H1 (cell line): ENCODE results near the gene NAALADL1. TPM values are rescaled to one million over a fixed set of nuclear protein-coding genes. Genes with fewer than 3 reads are reported as not detected.

Experiments used
- EP300 ChIP-seq, 2 experiments: IDR thresholded peaks; 1 replicate in 1 of 2; 2 replicates in 1 of 2; pipeline ENCODE4 v1.6.1; 2011 to 2012; ENCODE audit warnings: low read depth in 2 of 2, low read length in 2 of 2, mild to moderate bottlenecking in 2 of 2, borderline replicate concordance in 1 of 2, inconsistent platforms in 1 of 2, moderate library complexity in 1 of 2
- RFX5 ChIP-seq: IDR thresholded peaks from 2 replicates; pipeline ENCODE4 v1.6.1; 2011; ENCODE audit warnings: low read depth, low read length, improper control_type of control experiment, borderline replicate concordance
- polyA plus RNA-seq, 7 experiments: library from polyadenylated mRNA; depleted of rRNA in 3 of 7; stranded (reverse) in 5 of 7; unstranded in 2 of 7; fragments of >200 nt in 5 of 7; fragments of 200-250 nt in 2 of 7; gene quantifications; 1 replicate in 5 of 7; 2 replicates in 1 of 7; 4 replicates in 1 of 7; pipeline versions ENCODE4 v1.2.1 to v1.2.3, GENCODE V29; 2011 to 2013; ENCODE audit warnings: missing spikeins in 2 of 7, mixed read lengths in 2 of 7
- total RNA-seq: library from RNA; stranded (reverse); fragmentation: NEBNext Ultra II Directional; extraction: Animal tissue kit (Norgen Biotek cat#: 25700); gene quantifications from 2 replicates; pipeline ENCODE4 v1.2.1, GENCODE V29; 2021
- TF ChIP-seq, protein P1 (sequence below), 3 experiments: IDR thresholded peaks; 1 replicate in 2 of 3; 2 replicates in 1 of 3; pipeline versions ENCODE4 v1.5.1 to v1.6.1; 2011; ENCODE audit warnings: low read length in 3 of 3, mild to moderate bottlenecking in 3 of 3, inconsistent platforms in 2 of 3, low read depth in 1 of 3, moderate library complexity in 1 of 3; ENCODE audit not compliant: insufficient read depth in 1 of 3; ENCODE audit errors: control extremely low read depth in 1 of 3

NAALADL1 gene
- total and polyA plus RNA-seq, 2 of the 8 experiments (the other 6 are each of a cell fraction or from before 2014, with no cell fraction given), result 7.5 to 9.9 TPM

DNA sequence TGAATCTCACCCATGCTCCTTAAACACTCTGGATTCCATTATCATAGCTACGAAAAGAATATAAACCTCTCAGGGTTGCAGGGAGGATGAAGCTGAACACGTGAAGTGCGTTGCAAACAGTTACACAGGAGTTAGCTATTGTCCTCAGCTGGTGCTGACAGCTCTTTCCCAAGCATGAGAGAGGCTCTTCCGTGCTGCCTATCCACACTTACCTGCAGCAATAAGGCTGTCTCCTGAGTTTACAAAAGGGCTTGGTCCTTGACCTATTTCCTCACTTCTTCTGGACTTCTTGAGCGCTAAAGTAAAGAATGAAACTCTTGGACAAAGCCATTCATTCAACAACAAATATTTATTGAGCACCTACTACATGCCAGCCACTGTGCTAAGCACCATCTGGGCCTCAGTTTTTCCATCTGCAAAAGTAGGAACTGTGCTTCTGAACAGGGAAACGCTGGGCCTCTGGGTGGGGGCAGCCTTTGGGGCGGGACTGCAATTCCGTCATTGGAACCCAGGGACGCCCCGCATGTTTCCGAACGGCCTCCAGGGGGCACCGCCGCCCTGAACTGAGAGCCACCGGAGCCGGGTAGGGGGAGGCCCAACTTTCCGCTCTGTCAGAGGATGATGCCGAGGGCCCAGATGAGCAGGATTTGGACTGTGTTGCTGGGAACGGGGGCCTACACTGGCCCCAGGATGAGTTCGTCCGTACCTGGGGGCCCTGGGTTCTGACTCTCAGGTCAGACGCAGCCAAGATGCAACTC, 45.0 kb downstream of the NAALADL1 start (continued):
- peak in 1 of 2 experiments; percentile 39; a peak in 1 of 3 replicates for TF ChIP-seq EP300 (IDR thresholded peaks at IDR 0.05; ENCODE audit: borderline replicate concordance in 1 of 2, low read depth in 2 of 2, low read length in 2 of 2)
- no peak for TF ChIP-seq RFX5
- TF ChIP-seq, protein P1, sequence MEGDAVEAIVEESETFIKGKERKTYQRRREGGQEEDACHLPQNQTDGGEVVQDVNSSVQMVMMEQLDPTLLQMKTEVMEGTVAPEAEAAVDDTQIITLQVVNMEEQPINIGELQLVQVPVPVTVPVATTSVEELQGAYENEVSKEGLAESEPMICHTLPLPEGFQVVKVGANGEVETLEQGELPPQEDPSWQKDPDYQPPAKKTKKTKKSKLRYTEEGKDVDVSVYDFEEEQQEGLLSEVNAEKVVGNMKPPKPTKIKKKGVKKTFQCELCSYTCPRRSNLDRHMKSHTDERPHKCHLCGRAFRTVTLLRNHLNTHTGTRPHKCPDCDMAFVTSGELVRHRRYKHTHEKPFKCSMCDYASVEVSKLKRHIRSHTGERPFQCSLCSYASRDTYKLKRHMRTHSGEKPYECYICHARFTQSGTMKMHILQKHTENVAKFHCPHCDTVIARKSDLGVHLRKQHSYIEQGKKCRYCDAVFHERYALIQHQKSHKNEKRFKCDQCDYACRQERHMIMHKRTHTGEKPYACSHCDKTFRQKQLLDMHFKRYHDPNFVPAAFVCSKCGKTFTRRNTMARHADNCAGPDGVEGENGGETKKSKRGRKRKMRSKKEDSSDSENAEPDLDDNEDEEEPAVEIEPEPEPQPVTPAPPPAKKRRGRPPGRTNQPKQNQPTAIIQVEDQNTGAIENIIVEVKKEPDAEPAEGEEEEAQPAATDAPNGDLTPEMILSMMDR (IDR thresholded peaks at IDR 0.05; ENCODE audit: control extremely low read depth in 1 of 3, insufficient read depth in 1 of 3, low read depth in 1 of 3, low read length in 3 of 3), result peak; percentile 61 to 94 (median 78)
